OCI-LY1 (cell line): Measurements from ENCODE around the gene NOS1.

Experiments used
- EZH2 ChIP-seq: fragments of 200-600 bp; sonication (generic), shearing (Covaris generic); IDR thresholded peaks from 2 replicates; pipeline ENCODE4 v1.8.0; 2017; ENCODE audit warnings: borderline replicate concordance, mixed run types, mild to moderate bottlenecking, antibody characterized with exemption, low read length, moderate library complexity, mixed read lengths
- TF ChIP-seq, protein P1 (sequence below): fragments of 200-600 bp; sonication (generic), shearing (Covaris generic); IDR thresholded peaks from 2 replicates; pipeline ENCODE4 v1.5.1; 2017; ENCODE audit warnings: mild to moderate bottlenecking, antibody characterized with exemption, low read length, moderate library complexity, mixed read lengths

DNA sequence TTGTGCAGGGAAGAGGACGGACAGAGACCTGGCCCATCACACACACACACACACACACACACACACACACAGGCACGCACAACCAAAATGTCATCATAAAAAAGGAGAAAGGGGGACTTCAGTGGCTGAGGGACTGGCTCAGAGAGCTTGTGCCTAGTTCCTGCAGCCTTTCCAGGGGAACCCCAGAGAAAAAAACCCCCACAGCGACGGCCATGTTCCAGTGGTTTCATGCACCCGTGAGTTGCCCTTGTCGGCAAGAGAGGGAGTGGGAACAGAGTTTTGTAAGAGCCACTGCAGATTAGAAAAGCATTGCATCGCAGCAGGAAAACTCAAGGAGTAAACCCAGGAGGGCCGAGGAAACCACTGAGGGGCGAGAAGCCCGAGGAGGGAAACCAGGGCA is 146.6 kb downstream of the NOS1 start:
- no peak for TF ChIP-seq EZH2
- TF ChIP-seq, protein P1, sequence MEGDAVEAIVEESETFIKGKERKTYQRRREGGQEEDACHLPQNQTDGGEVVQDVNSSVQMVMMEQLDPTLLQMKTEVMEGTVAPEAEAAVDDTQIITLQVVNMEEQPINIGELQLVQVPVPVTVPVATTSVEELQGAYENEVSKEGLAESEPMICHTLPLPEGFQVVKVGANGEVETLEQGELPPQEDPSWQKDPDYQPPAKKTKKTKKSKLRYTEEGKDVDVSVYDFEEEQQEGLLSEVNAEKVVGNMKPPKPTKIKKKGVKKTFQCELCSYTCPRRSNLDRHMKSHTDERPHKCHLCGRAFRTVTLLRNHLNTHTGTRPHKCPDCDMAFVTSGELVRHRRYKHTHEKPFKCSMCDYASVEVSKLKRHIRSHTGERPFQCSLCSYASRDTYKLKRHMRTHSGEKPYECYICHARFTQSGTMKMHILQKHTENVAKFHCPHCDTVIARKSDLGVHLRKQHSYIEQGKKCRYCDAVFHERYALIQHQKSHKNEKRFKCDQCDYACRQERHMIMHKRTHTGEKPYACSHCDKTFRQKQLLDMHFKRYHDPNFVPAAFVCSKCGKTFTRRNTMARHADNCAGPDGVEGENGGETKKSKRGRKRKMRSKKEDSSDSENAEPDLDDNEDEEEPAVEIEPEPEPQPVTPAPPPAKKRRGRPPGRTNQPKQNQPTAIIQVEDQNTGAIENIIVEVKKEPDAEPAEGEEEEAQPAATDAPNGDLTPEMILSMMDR = no peak
